ENCODE measurements around the gene SNUPN.

SNUPN gene

GRCh38 chr15:75659928-75660645, 34.6 kb upstream of the SNUPN start:
- no peak for DNase-seq (ENCODE audit: low spot score)
- Histone ChIP-seq H3K27ac (peak overlapping the region; percentile 88 to 93), H3K4me3 (no peak overlapping the region)
- TF ChIP-seq CTCF (IDR thresholded peaks at IDR 0.05): no peak

- Histone ChIP-seq H3K27ac (peak overlapping the region; percentile 88 to 93), H3K4me3 (no peak overlapping the region)
- DNase-seq (ENCODE audit: low spot score): no peak
- TF ChIP-seq CTCF (IDR thresholded peaks at IDR 0.05): no peak
Observed at GRCh38 chr15:75659141-75659771, 33.7 kb upstream of the SNUPN start.

- no peak for TF ChIP-seq CTCF (IDR thresholded peaks at IDR 0.05)
- no peak for DNase-seq (ENCODE audit: low spot score)
- Histone ChIP-seq H3K27ac (no peak overlapping the region), H3K4me3 (no peak overlapping the region)
Observed at GRCh38 chr15:75656813-75657212, 31.3 kb upstream of the SNUPN start.

GRCh38 chr15:75656331-75656730, 30.8 kb upstream of the SNUPN start:
- TF ChIP-seq CTCF (IDR thresholded peaks at IDR 0.05): no peak
- Histone ChIP-seq H3K4me3 (no peak overlapping the region), H3K27ac (peak overlapping the region in 1 of 2 donors; percentile 9)
- no peak for DNase-seq (ENCODE audit: low spot score)

- Histone ChIP-seq H3K27ac (peak overlapping the region in 1 of 2 donors; percentile 9), H3K4me3 (no peak overlapping the region)
- DNase-seq (ENCODE audit: low spot score): no peak
- TF ChIP-seq CTCF (IDR thresholded peaks at IDR 0.05): no peak
Observed at GRCh38 chr15:75655931-75656330, 30.4 kb upstream of the SNUPN start.

- TF ChIP-seq CTCF (IDR thresholded peaks at IDR 0.05): no peak
- Histone ChIP-seq H3K27ac (peak overlapping the region in 1 of 2 donors; percentile 31), H3K4me3 (no peak overlapping the region)
- DNase-seq (ENCODE audit: low spot score): no peak
Observed at GRCh38 chr15:75654201-75654907, 28.8 kb upstream of the SNUPN start.

All from coronary artery (tissue), 2 donors.